Suprapubic skin (tissue), 4 donors: Measurements from ENCODE around the gene TANC2.

ENCODE experiments used
- CTCF ChIP-seq, 2 donors: fragments of 200-600 bp in 1 of 2; fragments of 450-650 bp in 1 of 2; sonication (generic) in 1 of 2; IDR thresholded peaks; one replicate each; pipeline ENCODE4 v1.5.1; 2016 to 2019; ENCODE audit warnings: antibody characterized with exemption in 2 of 2, mild to moderate bottlenecking in 1 of 2, moderate library complexity in 1 of 2
- POLR2A ChIP-seq, 2 donors: fragments of 450-650 bp; IDR thresholded peaks; one replicate each; pipeline ENCODE4 v1.6.1; 2017; ENCODE audit warnings: antibody characterized with exemption in 2 of 2, mild to moderate bottlenecking in 2 of 2, moderate library complexity in 2 of 2
- POLR2AphosphoS5 ChIP-seq, 3 donors: sonication (generic); formaldehyde crosslinking; IDR thresholded peaks; one replicate each; pipeline ENCODE4 v1.6.1; 2017; ENCODE audit warnings: antibody characterized with exemption in 3 of 3

- no peak for TF ChIP-seq CTCF (IDR thresholded peaks at IDR 0.05)
- no peak for TF ChIP-seq POLR2A (IDR thresholded peaks at IDR 0.05)
- TF ChIP-seq POLR2AphosphoS5 (IDR thresholded peaks at IDR 0.05): no peak
Measured at GRCh38 chr17:62920300-62920699, 45.7 kb upstream of the TANC2 start.
